NCI-H524 (cell line): Measurements from ENCODE around the gene C2CD5.

ENCODE experiments used
- DNase-seq, 2 experiments: peaks; one replicate each; lab custom pipeline; 2025; lab: John Stamatoyannopoulos, UW

Gene C2CD5

GRCh38 chr12:22414742-22415141 lies 129.6 kb downstream of the C2CD5 start:
- DNase-seq = no peak

- no peak for DNase-seq
These were observed 130.8 kb downstream of the C2CD5 start for GRCh38 chr12:22413592-22413991.

- DNase-seq = no peak
These were observed 131.8 kb downstream of the C2CD5 start for GRCh38 chr12:22412581-22412980.

DNA sequence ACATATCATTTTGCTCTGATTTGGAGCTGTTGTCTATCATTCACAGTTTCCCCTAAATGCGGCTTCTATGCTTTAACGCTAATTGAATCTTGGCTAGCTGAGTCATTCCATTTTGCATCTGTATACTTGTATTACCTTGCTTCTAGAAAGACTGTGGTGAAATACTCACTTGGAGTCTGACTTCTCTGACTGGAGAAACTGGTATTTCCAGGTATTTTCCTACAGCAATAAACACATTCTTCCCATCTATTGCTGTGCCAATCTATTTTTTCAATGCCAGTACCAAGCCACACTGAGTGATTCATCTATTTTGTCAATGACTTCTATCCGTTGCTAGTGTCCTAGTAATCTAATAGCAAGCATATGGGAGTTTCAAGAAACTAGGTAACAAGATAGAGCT lies 133.9 kb downstream of the C2CD5 start:
- no peak for DNase-seq

GRCh38 chr12:22409377-22410164 lies 134.8 kb downstream of the C2CD5 start:
- DNase-seq = no peak

DNA sequence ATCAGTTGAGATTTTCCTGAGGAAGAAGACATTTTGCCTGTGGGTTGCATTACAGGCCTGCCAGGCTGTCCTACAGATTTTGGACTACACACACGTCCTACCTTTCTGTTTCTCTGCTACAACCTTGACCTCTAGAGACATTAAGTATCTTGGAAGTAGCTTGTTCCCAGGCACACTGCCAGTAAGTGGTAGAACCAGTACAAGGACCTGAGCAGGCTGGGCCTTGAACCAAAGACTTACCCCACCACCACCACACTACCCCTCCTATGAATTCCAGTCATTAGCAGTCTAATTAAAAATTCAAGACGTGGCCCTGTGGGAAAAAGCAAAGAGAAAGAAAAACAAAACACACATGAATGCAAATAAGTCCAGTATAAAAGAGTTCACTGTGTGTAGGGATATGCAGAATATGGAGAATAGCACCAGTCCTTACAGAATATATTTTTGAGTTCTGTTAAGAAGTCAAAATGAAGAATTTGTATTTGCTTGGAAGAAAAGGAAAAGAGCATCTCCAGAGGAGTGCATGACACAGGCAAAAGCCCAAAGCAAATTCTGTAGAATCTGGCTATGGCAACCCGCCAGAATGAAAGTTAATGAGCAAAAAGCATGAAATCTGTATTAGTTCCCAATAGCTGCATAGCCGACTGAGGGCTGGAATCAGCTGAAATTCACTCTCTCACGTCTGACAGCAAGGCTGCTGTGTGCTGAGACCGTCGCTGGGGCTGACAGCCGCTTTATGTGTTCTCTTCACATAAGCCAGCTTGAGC lies 135.5 kb downstream of the C2CD5 start:
- DNase-seq = no peak

- no peak for DNase-seq
These were observed 136.9 kb downstream of the C2CD5 start for GRCh38 chr12:22407397-22407796.

GRCh38 chr12:22406627-22407026 lies 137.7 kb downstream of the C2CD5 start:
- DNase-seq = no peak

DNA sequence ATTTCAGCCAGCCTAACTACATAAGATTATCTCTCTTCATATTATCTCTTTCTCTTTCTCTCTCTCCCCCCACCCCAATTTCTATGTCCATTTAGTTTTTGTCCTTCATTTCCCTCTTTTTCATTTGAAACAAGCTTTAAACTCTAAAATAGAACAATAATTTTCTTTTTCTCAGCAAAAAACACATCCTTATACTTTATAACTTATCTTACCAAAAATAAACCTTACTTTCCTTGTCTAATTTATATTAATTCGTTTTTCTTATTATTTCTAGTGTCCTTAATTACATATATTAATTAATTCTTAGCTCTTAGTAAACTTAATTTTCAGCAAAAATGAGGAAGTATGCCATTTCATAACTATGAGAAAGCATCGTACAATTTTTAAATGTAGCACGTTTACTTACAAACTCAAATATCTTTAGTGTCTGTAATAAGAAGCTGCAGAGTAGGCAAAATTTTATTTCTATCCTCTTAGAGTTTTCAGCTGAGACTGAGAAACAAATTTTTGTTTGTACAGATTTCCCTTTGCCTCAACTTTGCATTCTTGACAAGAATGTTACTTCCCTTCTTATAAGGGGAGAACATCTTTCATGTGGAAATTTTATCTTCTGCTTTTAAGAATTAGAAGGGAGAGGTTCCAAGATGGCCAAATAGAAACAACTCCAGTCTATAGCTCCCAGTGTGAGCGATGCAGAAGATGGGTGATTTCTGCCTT lies 144.7 kb downstream of the C2CD5 start:
- no peak for DNase-seq
